H1 (cell line): ENCODE measurements around the gene OASL. TPM values are rescaled to one million over a fixed set of nuclear protein-coding genes. Genes with fewer than 3 reads are reported as not detected.

Source experiments
- BACH1 ChIP-seq: IDR thresholded peaks from 2 replicates; pipeline ENCODE4 v1.6.1; 2012; ENCODE audit warnings: low read length, improper control_type of control experiment
- CHD1 ChIP-seq: IDR thresholded peaks from 2 replicates; pipeline ENCODE4 v1.6.1; 2012; ENCODE audit warnings: low read depth, low read length, improper control_type of control experiment
- EP300 ChIP-seq, 2 experiments: IDR thresholded peaks; 1 replicate in 1 of 2; 2 replicates in 1 of 2; pipeline ENCODE4 v1.6.1; 2011 to 2012; ENCODE audit warnings: low read depth in 2 of 2, low read length in 2 of 2, mild to moderate bottlenecking in 2 of 2, borderline replicate concordance in 1 of 2, inconsistent platforms in 1 of 2, moderate library complexity in 1 of 2
- SP1 ChIP-seq: IDR thresholded peaks from 2 replicates; pipeline ENCODE4 v1.6.1; 2011; ENCODE audit warnings: low read depth, low read length
- polyA plus RNA-seq, 7 experiments: library from polyadenylated mRNA; depleted of rRNA in 3 of 7; stranded (reverse) in 5 of 7; unstranded in 2 of 7; fragments of >200 nt in 5 of 7; fragments of 200-250 nt in 2 of 7; gene quantifications; 1 replicate in 5 of 7; 2 replicates in 1 of 7; 4 replicates in 1 of 7; pipeline versions ENCODE4 v1.2.1 to v1.2.3, GENCODE V29; 2011 to 2013; ENCODE audit warnings: missing spikeins in 2 of 7, mixed read lengths in 2 of 7
- total RNA-seq: library from RNA; stranded (reverse); fragmentation: NEBNext Ultra II Directional; extraction: Animal tissue kit (Norgen Biotek cat#: 25700); gene quantifications from 2 replicates; pipeline ENCODE4 v1.2.1, GENCODE V29; 2021
- TF ChIP-seq, protein P1 (sequence below): fragments of 300-600 bp; sonication (generic); IDR thresholded peaks from 2 replicates; pipeline ENCODE4 v1.7.1; 2012; ENCODE audit warnings: low read length, moderate library complexity, mild to moderate bottlenecking, inconsistent platforms; ENCODE audit not compliant: insufficient replicate concordance

Gene OASL
- total and polyA plus RNA-seq, 2 of the 8 experiments (the other 6 are each of a cell fraction or from before 2014, with no cell fraction given), result not detected

DNA sequence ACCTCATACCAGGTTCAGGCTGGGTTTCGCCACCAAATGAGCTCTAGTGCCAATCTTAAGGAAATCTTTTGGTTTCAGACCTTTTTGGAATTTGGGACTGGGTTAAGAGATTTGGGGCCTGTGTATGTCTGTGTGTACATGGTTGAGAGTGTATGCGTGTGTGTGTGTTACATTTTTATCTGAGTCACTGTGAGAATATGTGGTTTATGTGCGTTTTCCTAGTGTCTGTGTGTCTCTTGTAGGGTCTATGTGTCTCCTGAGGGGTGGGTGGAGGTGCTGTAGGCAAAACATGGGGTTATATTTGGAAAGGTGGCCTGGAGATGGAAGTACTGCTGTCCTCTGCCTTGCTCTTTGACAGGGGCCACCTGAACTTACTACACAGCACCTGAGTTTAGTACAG lies 40.6 kb downstream of the OASL start (continued):
- TF ChIP-seq, protein P1, sequence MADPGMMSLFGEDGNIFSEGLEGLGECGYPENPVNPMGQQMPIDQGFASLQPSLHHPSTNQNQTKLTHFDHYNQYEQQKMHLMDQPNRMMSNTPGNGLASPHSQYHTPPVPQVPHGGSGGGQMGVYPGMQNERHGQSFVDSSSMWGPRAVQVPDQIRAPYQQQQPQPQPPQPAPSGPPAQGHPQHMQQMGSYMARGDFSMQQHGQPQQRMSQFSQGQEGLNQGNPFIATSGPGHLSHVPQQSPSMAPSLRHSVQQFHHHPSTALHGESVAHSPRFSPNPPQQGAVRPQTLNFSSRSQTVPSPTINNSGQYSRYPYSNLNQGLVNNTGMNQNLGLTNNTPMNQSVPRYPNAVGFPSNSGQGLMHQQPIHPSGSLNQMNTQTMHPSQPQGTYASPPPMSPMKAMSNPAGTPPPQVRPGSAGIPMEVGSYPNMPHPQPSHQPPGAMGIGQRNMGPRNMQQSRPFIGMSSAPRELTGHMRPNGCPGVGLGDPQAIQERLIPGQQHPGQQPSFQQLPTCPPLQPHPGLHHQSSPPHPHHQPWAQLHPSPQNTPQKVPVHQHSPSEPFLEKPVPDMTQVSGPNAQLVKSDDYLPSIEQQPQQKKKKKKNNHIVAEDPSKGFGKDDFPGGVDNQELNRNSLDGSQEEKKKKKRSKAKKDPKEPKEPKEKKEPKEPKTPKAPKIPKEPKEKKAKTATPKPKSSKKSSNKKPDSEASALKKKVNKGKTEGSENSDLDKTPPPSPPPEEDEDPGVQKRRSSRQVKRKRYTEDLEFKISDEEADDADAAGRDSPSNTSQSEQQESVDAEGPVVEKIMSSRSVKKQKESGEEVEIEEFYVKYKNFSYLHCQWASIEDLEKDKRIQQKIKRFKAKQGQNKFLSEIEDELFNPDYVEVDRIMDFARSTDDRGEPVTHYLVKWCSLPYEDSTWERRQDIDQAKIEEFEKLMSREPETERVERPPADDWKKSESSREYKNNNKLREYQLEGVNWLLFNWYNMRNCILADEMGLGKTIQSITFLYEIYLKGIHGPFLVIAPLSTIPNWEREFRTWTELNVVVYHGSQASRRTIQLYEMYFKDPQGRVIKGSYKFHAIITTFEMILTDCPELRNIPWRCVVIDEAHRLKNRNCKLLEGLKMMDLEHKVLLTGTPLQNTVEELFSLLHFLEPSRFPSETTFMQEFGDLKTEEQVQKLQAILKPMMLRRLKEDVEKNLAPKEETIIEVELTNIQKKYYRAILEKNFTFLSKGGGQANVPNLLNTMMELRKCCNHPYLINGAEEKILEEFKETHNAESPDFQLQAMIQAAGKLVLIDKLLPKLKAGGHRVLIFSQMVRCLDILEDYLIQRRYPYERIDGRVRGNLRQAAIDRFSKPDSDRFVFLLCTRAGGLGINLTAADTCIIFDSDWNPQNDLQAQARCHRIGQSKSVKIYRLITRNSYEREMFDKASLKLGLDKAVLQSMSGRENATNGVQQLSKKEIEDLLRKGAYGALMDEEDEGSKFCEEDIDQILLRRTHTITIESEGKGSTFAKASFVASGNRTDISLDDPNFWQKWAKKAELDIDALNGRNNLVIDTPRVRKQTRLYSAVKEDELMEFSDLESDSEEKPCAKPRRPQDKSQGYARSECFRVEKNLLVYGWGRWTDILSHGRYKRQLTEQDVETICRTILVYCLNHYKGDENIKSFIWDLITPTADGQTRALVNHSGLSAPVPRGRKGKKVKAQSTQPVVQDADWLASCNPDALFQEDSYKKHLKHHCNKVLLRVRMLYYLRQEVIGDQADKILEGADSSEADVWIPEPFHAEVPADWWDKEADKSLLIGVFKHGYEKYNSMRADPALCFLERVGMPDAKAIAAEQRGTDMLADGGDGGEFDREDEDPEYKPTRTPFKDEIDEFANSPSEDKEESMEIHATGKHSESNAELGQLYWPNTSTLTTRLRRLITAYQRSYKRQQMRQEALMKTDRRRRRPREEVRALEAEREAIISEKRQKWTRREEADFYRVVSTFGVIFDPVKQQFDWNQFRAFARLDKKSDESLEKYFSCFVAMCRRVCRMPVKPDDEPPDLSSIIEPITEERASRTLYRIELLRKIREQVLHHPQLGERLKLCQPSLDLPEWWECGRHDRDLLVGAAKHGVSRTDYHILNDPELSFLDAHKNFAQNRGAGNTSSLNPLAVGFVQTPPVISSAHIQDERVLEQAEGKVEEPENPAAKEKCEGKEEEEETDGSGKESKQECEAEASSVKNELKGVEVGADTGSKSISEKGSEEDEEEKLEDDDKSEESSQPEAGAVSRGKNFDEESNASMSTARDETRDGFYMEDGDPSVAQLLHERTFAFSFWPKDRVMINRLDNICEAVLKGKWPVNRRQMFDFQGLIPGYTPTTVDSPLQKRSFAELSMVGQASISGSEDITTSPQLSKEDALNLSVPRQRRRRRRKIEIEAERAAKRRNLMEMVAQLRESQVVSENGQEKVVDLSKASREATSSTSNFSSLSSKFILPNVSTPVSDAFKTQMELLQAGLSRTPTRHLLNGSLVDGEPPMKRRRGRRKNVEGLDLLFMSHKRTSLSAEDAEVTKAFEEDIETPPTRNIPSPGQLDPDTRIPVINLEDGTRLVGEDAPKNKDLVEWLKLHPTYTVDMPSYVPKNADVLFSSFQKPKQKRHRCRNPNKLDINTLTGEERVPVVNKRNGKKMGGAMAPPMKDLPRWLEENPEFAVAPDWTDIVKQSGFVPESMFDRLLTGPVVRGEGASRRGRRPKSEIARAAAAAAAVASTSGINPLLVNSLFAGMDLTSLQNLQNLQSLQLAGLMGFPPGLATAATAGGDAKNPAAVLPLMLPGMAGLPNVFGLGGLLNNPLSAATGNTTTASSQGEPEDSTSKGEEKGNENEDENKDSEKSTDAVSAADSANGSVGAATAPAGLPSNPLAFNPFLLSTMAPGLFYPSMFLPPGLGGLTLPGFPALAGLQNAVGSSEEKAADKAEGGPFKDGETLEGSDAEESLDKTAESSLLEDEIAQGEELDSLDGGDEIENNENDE, result no peak
- TF ChIP-seq BACH1, result no peak
- no peak for TF ChIP-seq CHD1
- no peak for TF ChIP-seq SP1
- no peak for TF ChIP-seq EP300 (IDR thresholded peaks at IDR 0.05; ENCODE audit: borderline replicate concordance in 1 of 2, low read depth in 2 of 2, low read length in 2 of 2)
